Head of caudate nucleus (tissue), 42 donors: ENCODE data around the gene GGTLC2.
"Not testable (repeated sequence)": the region's sequence is repeated elsewhere in the genome, so short reads cannot be mapped to it uniquely, and the experiment has no call there.

Experiments used
- DNase-seq, 42 donors: peaks; one replicate each; pipeline versions ENCODE4 v3.0.0 to v3.0.0-alpha.2; 2020 to 2021; ENCODE audit warnings: mixed read lengths in 7 of 42
- intact Hi-C: fragments of 100-400 bp; cut with DNase I; formaldehyde crosslinking; loops from one replicate; pipeline ENCODE4 v1.15.0; 2022

The GGTLC2 gene

GRCh38 chr22:22632226-22632625, 12.2 kb upstream of the GGTLC2 start:
- intact Hi-C loops, DNase-seq: not testable (repeated sequence)

- peak in 1 of 42 donors; percentile 22 for DNase-seq
- intact Hi-C loops, result not testable (repeated sequence)
Observed at GRCh38 chr22:22633533-22633932, 10.9 kb upstream of the GGTLC2 start.

GRCh38 chr22:22636260-22636659, 8.2 kb upstream of the GGTLC2 start:
- DNase-seq, result peak in 6 of 42 donors; percentile 1 to 33 (median 14)
- intact Hi-C loops, result not testable (repeated sequence)

- intact Hi-C loops, result not testable (repeated sequence)
- peak in 1 of 42 donors; percentile 2 for DNase-seq
Observed at GRCh38 chr22:22638313-22638712, 6.1 kb upstream of the GGTLC2 start.

- DNase-seq, result not testable (repeated sequence)
Observed at GRCh38 chr22:22642255-22642654, 2.2 kb upstream of the GGTLC2 start.

GRCh38 chr22:22645969-22646368, 1.6 kb downstream of the GGTLC2 start:
- intact Hi-C loops, DNase-seq: not testable (repeated sequence)

More at GRCh38 chr22:22642255-22642654, 2.2 kb upstream of the GGTLC2 start:
- intact Hi-C loops, result not testable (repeated sequence)

GRCh38 chr22:22647952-22648351, 3.5 kb downstream of the GGTLC2 start:
- intact Hi-C loops, DNase-seq: not testable (repeated sequence)

- intact Hi-C loops, DNase-seq: not testable (repeated sequence)
Observed at GRCh38 chr22:22648863-22649536, 4.6 kb downstream of the GGTLC2 start.

GRCh38 chr22:22649761-22650160, 5.3 kb downstream of the GGTLC2 start:
- intact Hi-C loops, result not testable (repeated sequence)

GRCh38 chr22:22650398-22650797, 6.0 kb downstream of the GGTLC2 start:
- intact Hi-C loops, DNase-seq: not testable (repeated sequence)

More at GRCh38 chr22:22649761-22650160, 5.3 kb downstream of the GGTLC2 start:
- not testable (repeated sequence) for DNase-seq

GRCh38 chr22:22650803-22651515, 6.5 kb downstream of the GGTLC2 start:
- intact Hi-C loops, result not testable (repeated sequence)

GRCh38 chr22:22651593-22651992, 7.2 kb downstream of the GGTLC2 start:
- DNase-seq, intact Hi-C loops: not testable (repeated sequence)

More at GRCh38 chr22:22650803-22651515, 6.5 kb downstream of the GGTLC2 start:
- not testable (repeated sequence) for DNase-seq

- intact Hi-C loops, result not testable (repeated sequence)
- peak in 1 of 42 donors; percentile 16 for DNase-seq
Observed at GRCh38 chr22:22652102-22652501, 7.7 kb downstream of the GGTLC2 start.

- DNase-seq, intact Hi-C loops: not testable (repeated sequence)
Observed at GRCh38 chr22:22652573-22652972, 8.2 kb downstream of the GGTLC2 start.

GRCh38 chr22:22653677-22654381, 9.4 kb downstream of the GGTLC2 start:
- DNase-seq, intact Hi-C loops: not testable (repeated sequence)

- intact Hi-C loops, result no loop called here
- no peak for DNase-seq
Observed at GRCh38 chr22:22655452-22656290, 11.3 kb downstream of the GGTLC2 start.

GRCh38 chr22:22657712-22658111, 13.3 kb downstream of the GGTLC2 start:
- DNase-seq, result no peak
- intact Hi-C loops, result no loop called here

- intact Hi-C loops, result no loop called here
- no peak for DNase-seq
Observed at GRCh38 chr22:22661275-22661674, 16.9 kb downstream of the GGTLC2 start.

GRCh38 chr22:22662095-22662494, 17.7 kb downstream of the GGTLC2 start:
- intact Hi-C loops, result no loop called here
- DNase-seq, result no peak
